ENCODE measurements around the gene PPFIA1.
"Not testable (repeated sequence)": the region's sequence is repeated elsewhere in the genome, so short reads cannot be mapped to it uniquely, and the experiment has no call there.

The PPFIA1 gene

GRCh38 chr11:70381872-70382861 lies 111.7 kb downstream of the PPFIA1 start:
- no peak overlapping the region for H3K27ac ChIP-seq
- no peak for DNase-seq (ENCODE audit: low read depth, low spot score)

- DNase-seq (ENCODE audit: low read depth, low spot score): no peak
- H3K27ac ChIP-seq: no peak overlapping the region
These were observed 113.4 kb downstream of the PPFIA1 start for GRCh38 chr11:70383664-70384565.

- no peak overlapping the region for H3K27ac ChIP-seq
- DNase-seq (ENCODE audit: low read depth, low spot score): no peak
These were observed 114.2 kb downstream of the PPFIA1 start for GRCh38 chr11:70384566-70385152.

GRCh38 chr11:70387564-70387963 lies 117.1 kb downstream of the PPFIA1 start:
- DNase-seq (ENCODE audit: low read depth, low spot score): no peak
- no peak overlapping the region for H3K27ac ChIP-seq

GRCh38 chr11:70389201-70389600 lies 118.7 kb downstream of the PPFIA1 start:
- H3K27ac ChIP-seq: no peak overlapping the region
- DNase-seq (ENCODE audit: low read depth, low spot score): no peak

- not testable (repeated sequence) for H3K27ac ChIP-seq; DNase-seq (ENCODE audit: low read depth, low spot score)
These were observed 120.4 kb downstream of the PPFIA1 start for GRCh38 chr11:70390882-70391281.

GRCh38 chr11:70394211-70394950 lies 123.9 kb downstream of the PPFIA1 start:
- no peak overlapping the region for H3K27ac ChIP-seq
- DNase-seq (ENCODE audit: low read depth, low spot score): no peak

- peak overlapping the region; percentile 96 for H3K27ac ChIP-seq
- DNase-seq (ENCODE audit: low read depth, low spot score): no peak
These were observed 127.0 kb downstream of the PPFIA1 start for GRCh38 chr11:70397336-70397982.

- no peak for DNase-seq (ENCODE audit: low read depth, low spot score)
- H3K27ac ChIP-seq: peak within 1 kb of the TSS; percentile 96
These were observed 127.7 kb downstream of the PPFIA1 start, which contains the start of gene CTTN for GRCh38 chr11:70397983-70398833. Gene CTTN, plus strand, starts transcription at chr11:70398529. Its CDS starts 8,769 bp downstream, at chr11:70407298.

GRCh38 chr11:70398834-70399680 lies 128.6 kb downstream of the PPFIA1 start:
- peak overlapping the region; percentile 96 for H3K27ac ChIP-seq
- no peak for DNase-seq (ENCODE audit: low read depth, low spot score)

GRCh38 chr11:70399681-70400112 lies 129.2 kb downstream of the PPFIA1 start:
- H3K27ac ChIP-seq: peak overlapping the region; percentile 96
- DNase-seq (ENCODE audit: low read depth, low spot score): peak; percentile 70

GRCh38 chr11:70400643-70401042 lies 130.2 kb downstream of the PPFIA1 start:
- peak overlapping the region; percentile 96 for H3K27ac ChIP-seq
- DNase-seq (ENCODE audit: low read depth, low spot score): no peak

GRCh38 chr11:70402016-70402415 lies 131.5 kb downstream of the PPFIA1 start:
- peak overlapping the region; percentile 13 for H3K27ac ChIP-seq

GRCh38 chr11:70402685-70403084 lies 132.2 kb downstream of the PPFIA1 start:
- no peak for DNase-seq (ENCODE audit: low read depth, low spot score)
- H3K27ac ChIP-seq: peak overlapping the region; percentile 13

More at GRCh38 chr11:70402016-70402415, 131.5 kb downstream of the PPFIA1 start:
- DNase-seq (ENCODE audit: low read depth, low spot score): no peak

GRCh38 chr11:70404244-70404643 lies 133.8 kb downstream of the PPFIA1 start:
- no peak for DNase-seq (ENCODE audit: low read depth, low spot score)
- no peak overlapping the region for H3K27ac ChIP-seq

- no peak overlapping the region for H3K27ac ChIP-seq
- DNase-seq (ENCODE audit: low read depth, low spot score): no peak
These were observed 135.3 kb downstream of the PPFIA1 start for GRCh38 chr11:70405679-70406395.

GRCh38 chr11:70407121-70407520 lies 136.6 kb downstream of the PPFIA1 start:
- DNase-seq (ENCODE audit: low read depth, low spot score): no peak
- no peak overlapping the region for H3K27ac ChIP-seq
